ENCODE data around the gene TCP1. TPM values are rescaled to one million over a fixed set of nuclear protein-coding genes. Genes with fewer than 3 reads are reported as not detected.

The TCP1 gene
- total and polyA plus RNA-seq, 2 of the 13 experiments (the other 11 are each of a cell fraction or from before 2014, with no cell fraction given), result 116 to 553 TPM

DNA sequence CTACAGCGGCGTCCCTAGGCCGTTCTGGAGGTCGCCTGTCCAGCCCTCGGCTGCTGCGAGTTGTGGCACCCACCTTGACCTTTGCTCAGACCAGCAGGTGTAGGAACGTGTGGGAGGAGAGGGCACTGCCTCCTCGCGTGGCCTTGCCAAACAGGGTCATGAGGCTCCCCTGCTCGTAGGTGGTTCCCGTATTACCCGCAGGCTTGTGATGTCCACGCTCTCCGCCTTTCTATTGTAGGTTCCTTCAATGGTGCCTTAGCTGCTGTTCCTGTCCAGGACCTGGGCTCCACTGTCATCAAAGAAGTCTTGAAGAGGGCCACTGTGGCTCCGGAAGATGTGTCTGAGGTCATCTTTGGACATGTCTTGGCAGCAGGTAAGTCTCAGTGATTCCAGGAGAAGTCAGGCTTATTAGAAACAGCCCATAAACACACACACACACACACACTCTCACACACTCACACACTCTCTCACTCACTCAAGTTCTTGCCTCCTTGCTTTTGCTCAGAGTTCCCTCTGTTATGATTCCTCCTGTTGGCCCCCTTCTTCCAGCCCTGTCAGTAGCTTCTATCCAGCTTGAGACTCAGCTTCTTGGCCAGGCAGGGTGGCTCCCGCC lies 26.6 kb downstream of the TCP1 start (continued):
- TF ChIP-seq, protein P1, sequence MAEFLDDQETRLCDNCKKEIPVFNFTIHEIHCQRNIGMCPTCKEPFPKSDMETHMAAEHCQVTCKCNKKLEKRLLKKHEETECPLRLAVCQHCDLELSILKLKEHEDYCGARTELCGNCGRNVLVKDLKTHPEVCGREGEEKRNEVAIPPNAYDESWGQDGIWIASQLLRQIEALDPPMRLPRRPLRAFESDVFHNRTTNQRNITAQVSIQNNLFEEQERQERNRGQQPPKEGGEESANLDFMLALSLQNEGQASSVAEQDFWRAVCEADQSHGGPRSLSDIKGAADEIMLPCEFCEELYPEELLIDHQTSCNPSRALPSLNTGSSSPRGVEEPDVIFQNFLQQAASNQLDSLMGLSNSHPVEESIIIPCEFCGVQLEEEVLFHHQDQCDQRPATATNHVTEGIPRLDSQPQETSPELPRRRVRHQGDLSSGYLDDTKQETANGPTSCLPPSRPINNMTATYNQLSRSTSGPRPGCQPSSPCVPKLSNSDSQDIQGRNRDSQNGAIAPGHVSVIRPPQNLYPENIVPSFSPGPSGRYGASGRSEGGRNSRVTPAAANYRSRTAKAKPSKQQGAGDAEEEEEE (CRISPR knock-in tag; IDR thresholded peaks at IDR 0.05; ENCODE audit: borderline replicate concordance), result peak; percentile 97; the same call in 1 of the 2 replicates
- peak; percentile 41; the same call in 1 of the 2 replicates for TF ChIP-seq NCOA2 (CRISPR knock-in tag; IDR thresholded peaks at IDR 0.05)
- TF ChIP-seq, protein P2, sequence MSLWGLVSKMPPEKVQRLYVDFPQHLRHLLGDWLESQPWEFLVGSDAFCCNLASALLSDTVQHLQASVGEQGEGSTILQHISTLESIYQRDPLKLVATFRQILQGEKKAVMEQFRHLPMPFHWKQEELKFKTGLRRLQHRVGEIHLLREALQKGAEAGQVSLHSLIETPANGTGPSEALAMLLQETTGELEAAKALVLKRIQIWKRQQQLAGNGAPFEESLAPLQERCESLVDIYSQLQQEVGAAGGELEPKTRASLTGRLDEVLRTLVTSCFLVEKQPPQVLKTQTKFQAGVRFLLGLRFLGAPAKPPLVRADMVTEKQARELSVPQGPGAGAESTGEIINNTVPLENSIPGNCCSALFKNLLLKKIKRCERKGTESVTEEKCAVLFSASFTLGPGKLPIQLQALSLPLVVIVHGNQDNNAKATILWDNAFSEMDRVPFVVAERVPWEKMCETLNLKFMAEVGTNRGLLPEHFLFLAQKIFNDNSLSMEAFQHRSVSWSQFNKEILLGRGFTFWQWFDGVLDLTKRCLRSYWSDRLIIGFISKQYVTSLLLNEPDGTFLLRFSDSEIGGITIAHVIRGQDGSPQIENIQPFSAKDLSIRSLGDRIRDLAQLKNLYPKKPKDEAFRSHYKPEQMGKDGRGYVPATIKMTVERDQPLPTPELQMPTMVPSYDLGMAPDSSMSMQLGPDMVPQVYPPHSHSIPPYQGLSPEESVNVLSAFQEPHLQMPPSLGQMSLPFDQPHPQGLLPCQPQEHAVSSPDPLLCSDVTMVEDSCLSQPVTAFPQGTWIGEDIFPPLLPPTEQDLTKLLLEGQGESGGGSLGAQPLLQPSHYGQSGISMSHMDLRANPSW (CRISPR knock-in tag; IDR thresholded peaks at IDR 0.05; ENCODE audit: borderline replicate concordance), result 0 out of 2 replicates have a peak, but pooled peaks have one; percentile 67
- TF ChIP-seq ZNF205 (CRISPR knock-in tag; IDR thresholded peaks at IDR 0.05), result peak; percentile 97
- no peak for TF ChIP-seq ZSCAN22 (CRISPR knock-in tag; IDR thresholded peaks at IDR 0.05)
- no peak for TF ChIP-seq ZNF878 (CRISPR knock-in tag; IDR thresholded peaks at IDR 0.05)
- 0 out of 2 replicates have a peak, but pooled peaks have one; percentile 38 for TF ChIP-seq DPF2 (CRISPR knock-in tag; IDR thresholded peaks at IDR 0.05; ENCODE audit: borderline replicate concordance, low read depth)
- TF ChIP-seq TEAD2 (CRISPR knock-in tag; IDR thresholded peaks at IDR 0.05), result 0 out of 2 replicates have a peak, but pooled peaks have one; percentile 9
- TF ChIP-seq ZSCAN9 (CRISPR knock-in tag; IDR thresholded peaks at IDR 0.05; ENCODE audit: borderline replicate concordance), result peak; percentile 14; the same call in 1 of the 2 replicates
- TF ChIP-seq TAF15 (IDR thresholded peaks at IDR 0.05; ENCODE audit: low read depth, low read length, poor library complexity, severe bottlenecking), result no peak
- peak; percentile 47; the same call in 1 of the 2 replicates for TF ChIP-seq SMAD9 (CRISPR knock-in tag; IDR thresholded peaks at IDR 0.05)
- TF ChIP-seq, protein P3, sequence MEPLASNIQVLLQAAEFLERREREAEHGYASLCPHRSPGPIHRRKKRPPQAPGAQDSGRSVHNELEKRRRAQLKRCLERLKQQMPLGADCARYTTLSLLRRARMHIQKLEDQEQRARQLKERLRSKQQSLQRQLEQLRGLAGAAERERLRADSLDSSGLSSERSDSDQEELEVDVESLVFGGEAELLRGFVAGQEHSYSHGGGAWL (CRISPR knock-in tag; IDR thresholded peaks at IDR 0.05), result peak; percentile 79; the same call in 1 of the 2 replicates
- no peak for TF ChIP-seq FOXA1 (IDR thresholded peaks at IDR 0.05)
- peak; percentile 41; the same call in 1 of the 2 replicates for TF ChIP-seq FOXA1 (CRISPR knock-in tag; IDR thresholded peaks at IDR 0.05)
- no peak for TF ChIP-seq GABPA (IDR thresholded peaks at IDR 0.05; ENCODE audit: low read depth, low read length)
- TF ChIP-seq GABPA (CRISPR knock-in tag; IDR thresholded peaks at IDR 0.05; ENCODE audit: low read depth), result peak; percentile 8; the same call in 1 of the 2 replicates
- TF ChIP-seq ATM (IDR thresholded peaks at IDR 0.05; ENCODE audit: borderline replicate concordance), result no peak
- no peak for TF ChIP-seq ZSCAN29 (CRISPR knock-in tag; conservative IDR thresholded peaks at IDR 0.05)
- no peak for TF ChIP-seq ZNF577 (CRISPR knock-in tag; IDR thresholded peaks at IDR 0.05; ENCODE audit: borderline replicate concordance, low read depth)
- no peak for TF ChIP-seq ZSCAN12 (CRISPR knock-in tag; IDR thresholded peaks at IDR 0.05)
- TF ChIP-seq KMT2B (CRISPR knock-in tag; IDR thresholded peaks at IDR 0.05), result no peak
- TF ChIP-seq IKZF4 (CRISPR knock-in tag; IDR thresholded peaks at IDR 0.05; ENCODE audit: borderline replicate concordance, low read depth, not compliant biosample characterization), result peak; percentile 68
- TF ChIP-seq, protein P4, sequence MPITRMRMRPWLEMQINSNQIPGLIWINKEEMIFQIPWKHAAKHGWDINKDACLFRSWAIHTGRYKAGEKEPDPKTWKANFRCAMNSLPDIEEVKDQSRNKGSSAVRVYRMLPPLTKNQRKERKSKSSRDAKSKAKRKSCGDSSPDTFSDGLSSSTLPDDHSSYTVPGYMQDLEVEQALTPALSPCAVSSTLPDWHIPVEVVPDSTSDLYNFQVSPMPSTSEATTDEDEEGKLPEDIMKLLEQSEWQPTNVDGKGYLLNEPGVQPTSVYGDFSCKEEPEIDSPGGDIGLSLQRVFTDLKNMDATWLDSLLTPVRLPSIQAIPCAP (CRISPR knock-in tag; IDR thresholded peaks at IDR 0.05; ENCODE audit: low read depth), result no peak
- no peak for TF ChIP-seq MIXL1 (CRISPR knock-in tag; IDR thresholded peaks at IDR 0.05)
- no peak; the same call in 1 of the 2 replicates for TF ChIP-seq SMAD3 (CRISPR knock-in tag; IDR thresholded peaks at IDR 0.05)

Data from HepG2 (cell line).